ENCODE data around the gene LCN6. TPM values are rescaled to one million over a fixed set of nuclear protein-coding genes. Genes with fewer than 3 reads are reported as not detected.

The LCN6 gene
- total RNA-seq, 1 donor from 2014 or later: not detected

- H3K4me3 Mint-ChIP-seq (ENCODE audit: unreplicated experiment): no peak overlapping the region
- no peak for FAIRE-seq
- H3K9ac ChIP-seq (ENCODE audit: low read length): no peak overlapping the region
- no peaks in the 10 kb centered on the region for H4K20me1 ChIP-seq (ENCODE audit: insufficient read depth, low read length)
- H3K4me3 ChIP-seq (ENCODE audit: insufficient read depth, low read depth, low read length): no peak overlapping the region
- no peaks in the 10 kb centered on the region for H3K4me1 Mint-ChIP-seq (ENCODE audit: low read depth, unreplicated experiment)
- H3K27ac Mint-ChIP-seq (ENCODE audit: unreplicated experiment): no peak overlapping the region
- no peak overlapping the region for H3K27ac ChIP-seq (ENCODE audit: low read depth, low read length)
- H3K9me3 Mint-ChIP-seq (ENCODE audit: unreplicated experiment): no peaks in the 10 kb centered on the region
- peaks cover 13% of the 10 kb centered on the region for H3K27me3 Mint-ChIP-seq (ENCODE audit: low read depth, unreplicated experiment)
- H3K79me2 ChIP-seq (ENCODE audit: insufficient read depth, low read length): no peaks in the 10 kb centered on the region
- H3K36me3 ChIP-seq (ENCODE audit: insufficient read depth, low read length): no peaks in the 10 kb centered on the region
- no peaks in the 10 kb centered on the region for H3K36me3 Mint-ChIP-seq (ENCODE audit: low read depth, unreplicated experiment)
- TF ChIP-seq CTCF (IDR thresholded peaks at IDR 0.05; ENCODE audit: insufficient read depth, low read depth, low read length) (no peak), EZH2 (IDR thresholded peaks at IDR 0.05; ENCODE audit: insufficient read depth, low read length) (no peak)
- no peaks in the 10 kb centered on the region for H3K4me1 ChIP-seq (ENCODE audit: insufficient read depth, low read length)
- no peak overlapping the region for H3K4me2 ChIP-seq (ENCODE audit: low read length)
- DNase-seq (ENCODE audit: low read depth): no peak
- H2AFZ ChIP-seq (ENCODE audit: low read depth, low read length): no peak overlapping the region
- H3K27me3 ChIP-seq (ENCODE audit: insufficient read depth, low read length): peaks cover 3% of the 10 kb centered on the region
- H3K9me3 ChIP-seq (ENCODE audit: insufficient read depth, low read depth, low read length): no peaks in the 10 kb centered on the region
Measured at GRCh38 chr9:136762915-136763648, 14.8 kb upstream of the LCN6 start.

GRCh38 chr9:136762221-136762691 lies 13.9 kb upstream of the LCN6 start:
- H3K27me3 Mint-ChIP-seq (ENCODE audit: low read depth, unreplicated experiment): peaks cover 8% of the 10 kb centered on the region
- DNase-seq (ENCODE audit: low read depth) (no peak), FAIRE-seq (no peak)
- H3K36me3 Mint-ChIP-seq (ENCODE audit: low read depth, unreplicated experiment): no peaks in the 10 kb centered on the region
- H3K27ac Mint-ChIP-seq (ENCODE audit: unreplicated experiment): no peak overlapping the region
- Histone ChIP-seq H3K4me2 (ENCODE audit: low read length) (no peak overlapping the region), H3K27ac (ENCODE audit: low read depth, low read length) (no peak overlapping the region), H3K79me2 (ENCODE audit: insufficient read depth, low read length) (no peaks in the 10 kb centered on the region), H3K9me3 (ENCODE audit: insufficient read depth, low read depth, low read length) (no peaks in the 10 kb centered on the region), H3K27me3 (ENCODE audit: insufficient read depth, low read length) (peaks cover 3% of the 10 kb centered on the region), H2AFZ (ENCODE audit: low read depth, low read length) (no peak overlapping the region), H4K20me1 (ENCODE audit: insufficient read depth, low read length) (no peaks in the 10 kb centered on the region), H3K9ac (ENCODE audit: low read length) (no peak overlapping the region), H3K36me3 (ENCODE audit: insufficient read depth, low read length) (no peaks in the 10 kb centered on the region), H3K4me1 (ENCODE audit: insufficient read depth, low read length) (no peaks in the 10 kb centered on the region), H3K4me3 (ENCODE audit: insufficient read depth, low read depth, low read length) (no peak overlapping the region)
- TF ChIP-seq CTCF (IDR thresholded peaks at IDR 0.05; ENCODE audit: insufficient read depth, low read depth, low read length) (no peak), EZH2 (IDR thresholded peaks at IDR 0.05; ENCODE audit: insufficient read depth, low read length) (no peak)
- no peak overlapping the region for H3K4me3 Mint-ChIP-seq (ENCODE audit: unreplicated experiment)
- no peaks in the 10 kb centered on the region for H3K4me1 Mint-ChIP-seq (ENCODE audit: low read depth, unreplicated experiment)
- H3K9me3 Mint-ChIP-seq (ENCODE audit: unreplicated experiment): no peaks in the 10 kb centered on the region

GRCh38 chr9:136761545-136761981 lies 13.2 kb upstream of the LCN6 start:
- no peaks in the 10 kb centered on the region for H3K9me3 Mint-ChIP-seq (ENCODE audit: unreplicated experiment)
- Histone ChIP-seq H3K27ac (ENCODE audit: low read depth, low read length) (no peak overlapping the region), H2AFZ (ENCODE audit: low read depth, low read length) (no peak overlapping the region), H3K9ac (ENCODE audit: low read length) (no peak overlapping the region), H3K36me3 (ENCODE audit: insufficient read depth, low read length) (no peaks in the 10 kb centered on the region), H3K27me3 (ENCODE audit: insufficient read depth, low read length) (peaks cover 3% of the 10 kb centered on the region), H3K4me1 (ENCODE audit: insufficient read depth, low read length) (no peaks in the 10 kb centered on the region), H3K4me3 (ENCODE audit: insufficient read depth, low read depth, low read length) (no peak overlapping the region), H4K20me1 (ENCODE audit: insufficient read depth, low read length) (no peaks in the 10 kb centered on the region), H3K4me2 (ENCODE audit: low read length) (no peak overlapping the region), H3K9me3 (ENCODE audit: insufficient read depth, low read depth, low read length) (no peaks in the 10 kb centered on the region), H3K79me2 (ENCODE audit: insufficient read depth, low read length) (no peaks in the 10 kb centered on the region)
- no peaks in the 10 kb centered on the region for H3K4me1 Mint-ChIP-seq (ENCODE audit: low read depth, unreplicated experiment)
- H3K4me3 Mint-ChIP-seq (ENCODE audit: unreplicated experiment): no peak overlapping the region
- DNase-seq (ENCODE audit: low read depth) (no peak), FAIRE-seq (no peak)
- no peaks in the 10 kb centered on the region for H3K36me3 Mint-ChIP-seq (ENCODE audit: low read depth, unreplicated experiment)
- no peak overlapping the region for H3K27ac Mint-ChIP-seq (ENCODE audit: unreplicated experiment)
- peaks cover 4% of the 10 kb centered on the region for H3K27me3 Mint-ChIP-seq (ENCODE audit: low read depth, unreplicated experiment)
- TF ChIP-seq CTCF (IDR thresholded peaks at IDR 0.05; ENCODE audit: insufficient read depth, low read depth, low read length) (no peak), EZH2 (IDR thresholded peaks at IDR 0.05; ENCODE audit: insufficient read depth, low read length) (no peak)

Measured in astrocyte (in vitro differentiated cells and primary cell).